H1 (cell line): ENCODE measurements around the gene MYRF. TPM values are rescaled to one million over a fixed set of nuclear protein-coding genes. Genes with fewer than 3 reads are reported as not detected.

Source experiments
- CEBPB ChIP-seq: IDR thresholded peaks from 2 replicates; pipeline ENCODE4 v1.6.1; 2012; ENCODE audit warnings: low read depth, low read length
- CTBP2 ChIP-seq: IDR thresholded peaks from 2 replicates; pipeline ENCODE4 v1.7.0; 2011; ENCODE audit warnings: borderline replicate concordance, mild to moderate bottlenecking, moderate library complexity, mixed read lengths, low read length; ENCODE audit not compliant: insufficient read depth, insufficient read length
- EZH2 ChIP-seq: fragments of 200-600 bp; sonication (generic); IDR thresholded peaks from 2 replicates; pipeline ENCODE4 v1.7.1; 2012; ENCODE audit warnings: low read depth, mild to moderate bottlenecking, moderate library complexity, low read length, inconsistent platforms; ENCODE audit not compliant: severe bottlenecking
- HDAC6 ChIP-seq: IDR thresholded peaks from one replicate; pipeline ENCODE4 v1.7.1; 2012; ENCODE audit warnings: low read depth, mild to moderate bottlenecking, inconsistent platforms, low read length, moderate library complexity
- KDM1A ChIP-seq: fragments of 200-600, 300-600 bp; sonication (generic); IDR thresholded peaks from 2 replicates; pipeline ENCODE4 v1.7.1; 2016; ENCODE audit warnings: mild to moderate bottlenecking, low read length, borderline replicate concordance
- POU5F1 ChIP-seq: IDR thresholded peaks from 2 replicates; pipeline ENCODE4 v1.6.1; 2011; ENCODE audit warnings: low read depth, mild to moderate bottlenecking, low read length, moderate library complexity
- RAD21 ChIP-seq, 2 experiments: IDR thresholded peaks in 1 of 2; conservative IDR thresholded peaks in 1 of 2; 2 replicates each; pipeline ENCODE4 v1.6.1; 2011; ENCODE audit warnings: low read depth in 2 of 2, low read length in 2 of 2, improper control_type of control experiment in 1 of 2, inconsistent platforms in 1 of 2, mild to moderate bottlenecking in 1 of 2, moderate library complexity in 1 of 2
- RNF2 ChIP-seq: fragments of 200-900, 300-1000 bp; sonication (generic); IDR thresholded peaks from 2 replicates; pipeline ENCODE4 v1.7.1; 2016; ENCODE audit warnings: borderline replicate concordance, low read depth, mild to moderate bottlenecking, antibody characterized with exemption, low read length; ENCODE audit not compliant: poor library complexity, severe bottlenecking; ENCODE audit errors: missing control alignments
- SIN3A ChIP-seq, 2 experiments: IDR thresholded peaks in 1 of 2; conservative IDR thresholded peaks in 1 of 2; 2 replicates each; pipeline ENCODE4 v1.6.1; 2011 to 2012; ENCODE audit warnings: low read length in 2 of 2, improper control_type of control experiment in 1 of 2, low read depth in 1 of 2, mild to moderate bottlenecking in 1 of 2
- polyA plus RNA-seq, 7 experiments: library from polyadenylated mRNA; depleted of rRNA in 3 of 7; stranded (reverse) in 5 of 7; unstranded in 2 of 7; fragments of >200 nt in 5 of 7; fragments of 200-250 nt in 2 of 7; gene quantifications; 1 replicate in 5 of 7; 2 replicates in 1 of 7; 4 replicates in 1 of 7; pipeline versions ENCODE4 v1.2.1 to v1.2.3, GENCODE V29; 2011 to 2013; ENCODE audit warnings: missing spikeins in 2 of 7, mixed read lengths in 2 of 7
- total RNA-seq: library from RNA; stranded (reverse); fragmentation: NEBNext Ultra II Directional; extraction: Animal tissue kit (Norgen Biotek cat#: 25700); gene quantifications from 2 replicates; pipeline ENCODE4 v1.2.1, GENCODE V29; 2021
- TF ChIP-seq, protein P1 (sequence below): fragments of 300-600 bp; sonication (generic); IDR thresholded peaks from 2 replicates; pipeline ENCODE4 v1.7.1; 2012; ENCODE audit warnings: low read length, moderate library complexity, mild to moderate bottlenecking, inconsistent platforms; ENCODE audit not compliant: insufficient replicate concordance

Gene MYRF
- total and polyA plus RNA-seq, 2 of the 8 experiments (the other 6 are each of a cell fraction or from before 2014, with no cell fraction given) = 6.0 to 6.1 TPM

GRCh38 chr11:61836193-61836592, 83.8 kb downstream of the MYRF start (continued):
- TF ChIP-seq, protein P1, sequence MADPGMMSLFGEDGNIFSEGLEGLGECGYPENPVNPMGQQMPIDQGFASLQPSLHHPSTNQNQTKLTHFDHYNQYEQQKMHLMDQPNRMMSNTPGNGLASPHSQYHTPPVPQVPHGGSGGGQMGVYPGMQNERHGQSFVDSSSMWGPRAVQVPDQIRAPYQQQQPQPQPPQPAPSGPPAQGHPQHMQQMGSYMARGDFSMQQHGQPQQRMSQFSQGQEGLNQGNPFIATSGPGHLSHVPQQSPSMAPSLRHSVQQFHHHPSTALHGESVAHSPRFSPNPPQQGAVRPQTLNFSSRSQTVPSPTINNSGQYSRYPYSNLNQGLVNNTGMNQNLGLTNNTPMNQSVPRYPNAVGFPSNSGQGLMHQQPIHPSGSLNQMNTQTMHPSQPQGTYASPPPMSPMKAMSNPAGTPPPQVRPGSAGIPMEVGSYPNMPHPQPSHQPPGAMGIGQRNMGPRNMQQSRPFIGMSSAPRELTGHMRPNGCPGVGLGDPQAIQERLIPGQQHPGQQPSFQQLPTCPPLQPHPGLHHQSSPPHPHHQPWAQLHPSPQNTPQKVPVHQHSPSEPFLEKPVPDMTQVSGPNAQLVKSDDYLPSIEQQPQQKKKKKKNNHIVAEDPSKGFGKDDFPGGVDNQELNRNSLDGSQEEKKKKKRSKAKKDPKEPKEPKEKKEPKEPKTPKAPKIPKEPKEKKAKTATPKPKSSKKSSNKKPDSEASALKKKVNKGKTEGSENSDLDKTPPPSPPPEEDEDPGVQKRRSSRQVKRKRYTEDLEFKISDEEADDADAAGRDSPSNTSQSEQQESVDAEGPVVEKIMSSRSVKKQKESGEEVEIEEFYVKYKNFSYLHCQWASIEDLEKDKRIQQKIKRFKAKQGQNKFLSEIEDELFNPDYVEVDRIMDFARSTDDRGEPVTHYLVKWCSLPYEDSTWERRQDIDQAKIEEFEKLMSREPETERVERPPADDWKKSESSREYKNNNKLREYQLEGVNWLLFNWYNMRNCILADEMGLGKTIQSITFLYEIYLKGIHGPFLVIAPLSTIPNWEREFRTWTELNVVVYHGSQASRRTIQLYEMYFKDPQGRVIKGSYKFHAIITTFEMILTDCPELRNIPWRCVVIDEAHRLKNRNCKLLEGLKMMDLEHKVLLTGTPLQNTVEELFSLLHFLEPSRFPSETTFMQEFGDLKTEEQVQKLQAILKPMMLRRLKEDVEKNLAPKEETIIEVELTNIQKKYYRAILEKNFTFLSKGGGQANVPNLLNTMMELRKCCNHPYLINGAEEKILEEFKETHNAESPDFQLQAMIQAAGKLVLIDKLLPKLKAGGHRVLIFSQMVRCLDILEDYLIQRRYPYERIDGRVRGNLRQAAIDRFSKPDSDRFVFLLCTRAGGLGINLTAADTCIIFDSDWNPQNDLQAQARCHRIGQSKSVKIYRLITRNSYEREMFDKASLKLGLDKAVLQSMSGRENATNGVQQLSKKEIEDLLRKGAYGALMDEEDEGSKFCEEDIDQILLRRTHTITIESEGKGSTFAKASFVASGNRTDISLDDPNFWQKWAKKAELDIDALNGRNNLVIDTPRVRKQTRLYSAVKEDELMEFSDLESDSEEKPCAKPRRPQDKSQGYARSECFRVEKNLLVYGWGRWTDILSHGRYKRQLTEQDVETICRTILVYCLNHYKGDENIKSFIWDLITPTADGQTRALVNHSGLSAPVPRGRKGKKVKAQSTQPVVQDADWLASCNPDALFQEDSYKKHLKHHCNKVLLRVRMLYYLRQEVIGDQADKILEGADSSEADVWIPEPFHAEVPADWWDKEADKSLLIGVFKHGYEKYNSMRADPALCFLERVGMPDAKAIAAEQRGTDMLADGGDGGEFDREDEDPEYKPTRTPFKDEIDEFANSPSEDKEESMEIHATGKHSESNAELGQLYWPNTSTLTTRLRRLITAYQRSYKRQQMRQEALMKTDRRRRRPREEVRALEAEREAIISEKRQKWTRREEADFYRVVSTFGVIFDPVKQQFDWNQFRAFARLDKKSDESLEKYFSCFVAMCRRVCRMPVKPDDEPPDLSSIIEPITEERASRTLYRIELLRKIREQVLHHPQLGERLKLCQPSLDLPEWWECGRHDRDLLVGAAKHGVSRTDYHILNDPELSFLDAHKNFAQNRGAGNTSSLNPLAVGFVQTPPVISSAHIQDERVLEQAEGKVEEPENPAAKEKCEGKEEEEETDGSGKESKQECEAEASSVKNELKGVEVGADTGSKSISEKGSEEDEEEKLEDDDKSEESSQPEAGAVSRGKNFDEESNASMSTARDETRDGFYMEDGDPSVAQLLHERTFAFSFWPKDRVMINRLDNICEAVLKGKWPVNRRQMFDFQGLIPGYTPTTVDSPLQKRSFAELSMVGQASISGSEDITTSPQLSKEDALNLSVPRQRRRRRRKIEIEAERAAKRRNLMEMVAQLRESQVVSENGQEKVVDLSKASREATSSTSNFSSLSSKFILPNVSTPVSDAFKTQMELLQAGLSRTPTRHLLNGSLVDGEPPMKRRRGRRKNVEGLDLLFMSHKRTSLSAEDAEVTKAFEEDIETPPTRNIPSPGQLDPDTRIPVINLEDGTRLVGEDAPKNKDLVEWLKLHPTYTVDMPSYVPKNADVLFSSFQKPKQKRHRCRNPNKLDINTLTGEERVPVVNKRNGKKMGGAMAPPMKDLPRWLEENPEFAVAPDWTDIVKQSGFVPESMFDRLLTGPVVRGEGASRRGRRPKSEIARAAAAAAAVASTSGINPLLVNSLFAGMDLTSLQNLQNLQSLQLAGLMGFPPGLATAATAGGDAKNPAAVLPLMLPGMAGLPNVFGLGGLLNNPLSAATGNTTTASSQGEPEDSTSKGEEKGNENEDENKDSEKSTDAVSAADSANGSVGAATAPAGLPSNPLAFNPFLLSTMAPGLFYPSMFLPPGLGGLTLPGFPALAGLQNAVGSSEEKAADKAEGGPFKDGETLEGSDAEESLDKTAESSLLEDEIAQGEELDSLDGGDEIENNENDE = no peak
- TF ChIP-seq EZH2 (no peak), POU5F1 (no peak), RAD21 (IDR thresholded peaks at IDR 0.05 in 1 of 2, conservative IDR thresholded peaks at IDR 0.05 in 1 of 2; ENCODE audit: low read depth in 2 of 2, low read length in 2 of 2) (no peak), CEBPB (no peak), CTBP2 (no peak), SIN3A (conservative IDR thresholded peaks at IDR 0.05 in 1 of 2, IDR thresholded peaks at IDR 0.05 in 1 of 2; ENCODE audit: low read depth in 1 of 2, low read length in 2 of 2) (no peak), KDM1A (no peak), HDAC6 (no peak), RNF2 (no peak)
